NCI-H460 (cell line): ENCODE results near the gene PAXX. TPM values are rescaled to one million over a fixed set of nuclear protein-coding genes. Genes with fewer than 3 reads are reported as not detected.

ENCODE experiments used
- total RNA-seq: library from RNA; depleted of rRNA; stranded (reverse); fragments of >200 nt; shearing (Covaris generic); gene quantifications from 2 replicates; pipeline ENCODE4 v1.2.3, GENCODE V29; 2014; rRNA removed

Gene PAXX
- total RNA-seq, 1 experiment from 2014 or later, result 35.4 TPM

Other genes starting within 250 kb of the PAXX start
- not detected in 2 replicates for gene LCN10, start 249.5 kb upstream of the PAXX start, total RNA-seq
- not detected in 2 replicates for gene LCN6, start 243.9 kb upstream of the PAXX start, total RNA-seq
- not detected in 2 replicates for gene LCN8, start 234.2 kb upstream of the PAXX start, total RNA-seq
- gene LCN15, start 227.9 kb upstream of the PAXX start, total RNA-seq, result not detected in 2 replicates
- 24.0 and 27.6 TPM in 2 replicates for gene TMEM141, start 201.1 kb upstream of the PAXX start, total RNA-seq
- gene CCDC183, start 196.1 kb upstream of the PAXX start, total RNA-seq, result 1.7 and 1.8 TPM in 2 replicates
- gene RABL6, start 184.5 kb upstream of the PAXX start, total RNA-seq, result 59.4 and 69.4 TPM in 2 replicates
- 2.6 and 2.7 TPM in 2 replicates for gene AJM1, start 149.9 kb upstream of the PAXX start, total RNA-seq
- gene PHPT1, start 143.0 kb upstream of the PAXX start, total RNA-seq, result 132 and 134 TPM in 2 replicates
- gene MAMDC4, start 140.1 kb upstream of the PAXX start, total RNA-seq, result 4.4 and 4.5 TPM in 2 replicates
- 309 and 321 TPM in 2 replicates for gene EDF1, start 126.1 kb upstream of the PAXX start, total RNA-seq
- 12.1 and 17.9 TPM in 2 replicates for gene TRAF2, start 105.9 kb upstream of the PAXX start, total RNA-seq
- 93.0 and 112 TPM in 2 replicates for gene FBXW5, start 47.7 kb upstream of the PAXX start, total RNA-seq
- 0.92 TPM in 1 of 2 replicates, not detected in the other for gene C8G, start 47.2 kb upstream of the PAXX start, total RNA-seq
- 1.2 and 1.5 TPM in 2 replicates for gene LCN12, start 40.1 kb upstream of the PAXX start, total RNA-seq
- gene PTGDS, start 14.9 kb upstream of the PAXX start, total RNA-seq, result not detected in 2 replicates
- not detected in 2 replicates for gene LCNL1, start 9.4 kb upstream of the PAXX start, total RNA-seq
- 0.17 TPM in 1 of 2 replicates, not detected in the other for gene CLIC3, start 4.1 kb downstream of the PAXX start, total RNA-seq
- 21.0 and 25.0 TPM in 2 replicates for gene ABCA2, start 35.8 kb downstream of the PAXX start, total RNA-seq
- not detected in 2 replicates for gene FUT7, start 39.7 kb downstream of the PAXX start, total RNA-seq
- gene NPDC1, start 53.8 kb downstream of the PAXX start, total RNA-seq, result 30.3 and 35.5 TPM in 2 replicates
- gene ENTPD2, start 61.6 kb downstream of the PAXX start, total RNA-seq, result not detected in 2 replicates
- 32.4 and 43.6 TPM in 2 replicates for gene SAPCD2, start 78.1 kb downstream of the PAXX start, total RNA-seq
- gene UAP1L1, start 85.1 kb downstream of the PAXX start, total RNA-seq, result 3.6 and 4.0 TPM in 2 replicates
- 53.6 and 55.5 TPM in 2 replicates for gene MAN1B1, start 94.6 kb downstream of the PAXX start, total RNA-seq
- 111 and 116 TPM in 2 replicates for gene DPP7, start 122.3 kb downstream of the PAXX start, total RNA-seq
- gene GRIN1, start 146.7 kb downstream of the PAXX start, total RNA-seq, result not detected in 2 replicates
- gene LRRC26, start 177.6 kb downstream of the PAXX start, total RNA-seq, result not detected in 2 replicates
- gene TMEM210, start 179.6 kb downstream of the PAXX start, total RNA-seq, result not detected in 2 replicates
- 11.0 and 16.1 TPM in 2 replicates for gene ANAPC2, start 196.1 kb downstream of the PAXX start, total RNA-seq
- gene SSNA1, start 196.3 kb downstream of the PAXX start, total RNA-seq, result 59.3 and 66.1 TPM in 2 replicates
- gene TPRN, start 208.3 kb downstream of the PAXX start, total RNA-seq, result 7.4 and 8.2 TPM in 2 replicates
- gene TMEM203, start 213.2 kb downstream of the PAXX start, total RNA-seq, result 38.8 and 39.8 TPM in 2 replicates
- gene NDOR1, start 213.3 kb downstream of the PAXX start, total RNA-seq, result 11.1 and 13.5 TPM in 2 replicates
- gene RNF208, start 229.8 kb downstream of the PAXX start, total RNA-seq, result 0.37 and 0.40 TPM in 2 replicates
- 0.59 and 1.4 TPM in 2 replicates for gene CYSRT1, start 232.8 kb downstream of the PAXX start, total RNA-seq
- not detected in 2 replicates for gene RNF224, start 235.1 kb downstream of the PAXX start, total RNA-seq
- not detected in 2 replicates for gene SLC34A3, start 238.5 kb downstream of the PAXX start, total RNA-seq
- 167 and 171 TPM in 2 replicates for gene TUBB4B, start 248.9 kb downstream of the PAXX start, total RNA-seq